ENCODE results near the gene CRYL1.

The CRYL1 gene

GRCh38 chr13:20525601-20526544 is at the start of gene CRYL1:
CRYL1 (minus strand) TSS chr13:20525857; CDS start chr13:20525794, 63 bp downstream.
- peak; percentile 98 for DNase-seq (ENCODE audit: low spot score)

GRCh38 chr13:20573636-20574035 is 48.0 kb upstream of the CRYL1 start:
- no peak for DNase-seq (ENCODE audit: low spot score)

DNA sequence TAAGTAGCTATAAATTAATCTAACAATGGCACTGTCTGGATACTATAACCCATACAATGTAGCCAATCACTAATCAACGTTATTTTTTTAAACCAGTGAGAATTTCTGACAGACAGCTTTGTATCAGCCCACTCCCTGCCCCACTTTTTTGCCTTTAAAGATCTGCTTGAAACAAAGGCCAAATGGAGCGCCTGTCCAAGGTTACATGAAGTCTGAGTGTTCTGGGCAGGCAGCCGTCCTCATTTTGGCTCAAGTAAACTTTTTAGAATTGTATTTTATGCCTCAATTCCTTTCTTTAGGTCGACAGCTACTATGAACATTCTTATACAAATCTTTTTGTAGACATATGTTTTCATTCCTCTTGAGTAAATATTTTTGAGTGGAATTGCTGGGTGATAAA is 47.5 kb upstream of the CRYL1 start:
- no peak for DNase-seq (ENCODE audit: low spot score)

DNA sequence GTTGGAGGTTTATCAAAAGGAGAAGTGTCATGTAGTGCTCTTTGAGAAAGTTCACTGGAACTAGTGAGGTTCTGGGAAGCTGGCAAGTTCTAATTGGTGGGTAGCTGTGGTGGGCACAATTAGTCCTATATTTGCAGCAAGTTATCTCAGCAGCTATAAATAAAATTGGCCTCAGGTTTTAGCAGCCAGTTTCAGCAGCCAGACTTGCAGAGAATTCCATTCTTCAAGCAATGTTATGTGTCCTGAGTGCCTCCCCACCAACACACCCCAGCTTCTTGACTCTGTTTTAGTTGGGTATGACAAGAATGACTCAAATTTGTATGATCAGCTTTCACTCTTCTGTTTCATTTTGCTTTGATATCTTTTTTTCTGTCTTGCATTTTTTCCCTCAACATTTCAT is 46.0 kb upstream of the CRYL1 start:
- DNase-seq (ENCODE audit: low spot score): no peak

GRCh38 chr13:20570517-20570916 is 44.9 kb upstream of the CRYL1 start:
- no peak for DNase-seq (ENCODE audit: low spot score)

GRCh38 chr13:20567881-20568528 is 42.3 kb upstream of the CRYL1 start:
- no peak for DNase-seq (ENCODE audit: low spot score)

DNA sequence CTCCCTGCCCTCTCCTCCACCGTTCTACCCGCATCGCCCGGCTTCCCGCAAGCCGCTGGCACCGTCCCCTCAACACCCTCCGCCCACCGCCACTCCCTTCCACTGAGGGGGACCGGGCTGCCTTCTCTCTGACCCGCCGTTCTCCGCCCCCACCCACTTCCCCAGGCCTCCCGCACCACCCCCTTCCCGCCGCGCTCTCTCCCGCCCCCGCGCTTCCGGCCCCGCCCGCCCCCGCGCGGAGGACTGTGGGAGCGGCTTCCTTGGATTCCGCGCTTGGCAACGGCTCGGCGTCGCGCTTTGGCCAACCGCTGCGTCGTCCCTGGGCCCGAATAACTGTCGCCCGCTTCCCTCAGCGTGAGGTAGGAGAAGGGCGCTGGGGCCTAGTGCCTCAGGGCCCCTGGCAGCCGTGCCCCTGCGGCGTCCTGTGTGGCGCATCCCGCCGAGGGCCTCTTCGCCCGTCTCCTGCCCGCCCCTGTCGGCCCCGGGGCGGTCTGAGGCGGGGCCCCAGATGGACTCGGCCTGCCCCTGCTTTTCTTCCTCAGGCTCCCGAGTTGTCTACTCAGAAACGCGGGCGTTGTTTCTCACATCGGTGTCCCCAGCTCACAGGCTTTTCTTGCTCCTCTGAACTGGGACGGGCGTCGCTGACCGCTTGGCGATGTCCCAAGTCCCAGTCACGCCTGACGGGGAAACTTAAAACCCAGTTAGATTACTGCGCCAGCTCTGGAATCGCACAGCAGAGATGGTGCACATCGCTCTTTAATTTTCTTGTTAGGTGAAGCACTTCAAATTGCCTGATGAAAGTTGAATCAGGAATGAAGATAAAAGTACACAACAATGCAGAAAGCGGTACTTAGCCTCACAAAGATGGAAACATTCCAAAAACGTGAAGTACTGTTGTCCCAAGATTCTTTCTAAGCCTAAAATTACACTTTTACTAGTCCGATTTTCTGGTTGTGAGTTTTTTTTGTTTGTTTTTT is 41.5 kb upstream of the CRYL1 start, which contains the start of gene IFT88:
Gene IFT88 (plus strand): TSS at position 260 of the 977 bp plus-strand sequence. CDS start 7,229 bp downstream, outside the sequence.
- DNase-seq (ENCODE audit: low spot score): peak; percentile 78

DNA sequence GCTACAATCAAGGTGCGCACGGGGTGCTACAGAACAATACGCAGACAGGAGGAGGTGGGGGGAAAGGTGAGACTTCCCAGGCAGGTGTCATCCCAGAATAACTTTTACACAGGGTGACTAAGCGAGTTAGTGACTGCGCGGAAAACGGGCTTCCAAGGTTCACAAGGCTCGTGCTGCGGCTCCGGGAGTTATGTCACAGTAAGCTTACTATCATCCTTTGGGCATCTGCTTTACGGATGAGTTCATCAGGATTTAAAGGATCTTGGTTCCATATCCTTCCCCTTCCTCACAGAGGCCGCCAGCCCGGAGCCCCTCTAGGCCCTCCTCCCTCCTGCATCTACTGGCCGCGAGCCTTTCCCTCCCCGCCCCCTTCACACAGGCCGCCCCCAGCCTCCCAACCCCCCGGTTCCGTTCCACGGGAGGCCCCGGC is 40.8 kb upstream of the CRYL1 start:
- DNase-seq (ENCODE audit: low spot score): peak; percentile 86

GRCh38 chr13:20565115-20565736 is 39.6 kb upstream of the CRYL1 start:
- no peak for DNase-seq (ENCODE audit: low spot score)

GRCh38 chr13:20561741-20562140 is 36.1 kb upstream of the CRYL1 start:
- no peak for DNase-seq (ENCODE audit: low spot score)

GRCh38 chr13:20559659-20560356 is 34.2 kb upstream of the CRYL1 start:
- no peak for DNase-seq (ENCODE audit: low spot score)

DNA sequence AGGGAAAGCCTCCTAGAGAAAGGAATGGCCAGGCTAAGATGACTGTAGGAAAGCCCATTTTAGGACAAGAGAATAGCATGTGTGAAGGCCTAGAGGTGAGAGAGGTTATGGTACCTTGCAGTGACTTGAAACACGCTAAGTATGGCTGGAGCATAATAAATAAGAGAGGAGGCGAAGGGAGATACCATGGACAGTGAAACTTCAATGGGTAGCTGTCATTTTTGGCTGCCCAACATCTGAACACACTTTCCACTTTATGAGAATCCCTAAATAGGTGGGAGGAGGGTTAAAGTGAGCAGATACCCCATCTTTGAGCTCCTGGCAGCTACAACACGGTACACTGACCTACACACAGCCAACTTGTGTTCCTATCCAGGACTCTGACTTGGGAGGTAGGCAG is 33.3 kb upstream of the CRYL1 start:
- DNase-seq (ENCODE audit: low spot score): no peak

GRCh38 chr13:20553311-20553710 is 27.7 kb upstream of the CRYL1 start:
- DNase-seq (ENCODE audit: low spot score): no peak

DNA sequence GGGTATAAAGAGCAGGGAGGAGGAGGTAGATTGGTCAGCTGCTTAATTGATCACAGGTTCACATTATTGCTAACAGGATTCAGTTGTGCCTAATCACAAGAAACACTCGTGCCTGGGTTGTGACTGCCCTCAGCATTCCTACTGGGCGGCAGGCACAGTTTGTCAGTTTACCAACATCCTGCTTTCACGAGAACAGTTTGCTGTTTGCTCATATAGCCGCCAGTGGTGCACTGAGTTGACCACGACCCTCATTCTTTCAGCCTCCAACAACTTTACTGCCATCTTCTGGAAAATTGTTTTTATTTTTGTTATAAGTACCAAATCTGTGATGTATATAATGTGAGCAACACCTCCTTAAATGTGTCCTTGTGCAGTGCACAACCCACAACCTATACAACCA is 25.1 kb upstream of the CRYL1 start:
- DNase-seq (ENCODE audit: low spot score): no peak

GRCh38 chr13:20547479-20547908 is 21.8 kb upstream of the CRYL1 start:
- DNase-seq (ENCODE audit: low spot score): no peak

DNA sequence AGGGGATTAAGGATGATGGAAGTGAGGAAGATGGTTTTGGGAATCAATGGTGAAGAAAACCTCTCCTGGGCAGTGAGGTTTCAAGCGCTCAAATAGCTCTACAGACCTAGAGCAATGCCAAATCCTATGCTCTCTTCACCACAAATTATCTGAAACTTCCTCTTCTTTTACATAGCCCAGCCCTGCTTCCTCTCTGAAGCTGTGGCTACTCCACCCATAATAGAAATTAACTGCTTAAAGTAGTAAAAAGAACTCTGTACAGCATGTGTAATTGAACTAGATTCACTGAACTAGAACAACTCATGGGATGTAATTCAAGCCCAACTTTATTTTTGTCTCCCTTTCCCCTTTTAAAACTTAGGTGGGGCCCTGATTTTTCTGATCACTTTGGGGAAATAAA is 20.9 kb upstream of the CRYL1 start:
- DNase-seq (ENCODE audit: low spot score): no peak

DNA sequence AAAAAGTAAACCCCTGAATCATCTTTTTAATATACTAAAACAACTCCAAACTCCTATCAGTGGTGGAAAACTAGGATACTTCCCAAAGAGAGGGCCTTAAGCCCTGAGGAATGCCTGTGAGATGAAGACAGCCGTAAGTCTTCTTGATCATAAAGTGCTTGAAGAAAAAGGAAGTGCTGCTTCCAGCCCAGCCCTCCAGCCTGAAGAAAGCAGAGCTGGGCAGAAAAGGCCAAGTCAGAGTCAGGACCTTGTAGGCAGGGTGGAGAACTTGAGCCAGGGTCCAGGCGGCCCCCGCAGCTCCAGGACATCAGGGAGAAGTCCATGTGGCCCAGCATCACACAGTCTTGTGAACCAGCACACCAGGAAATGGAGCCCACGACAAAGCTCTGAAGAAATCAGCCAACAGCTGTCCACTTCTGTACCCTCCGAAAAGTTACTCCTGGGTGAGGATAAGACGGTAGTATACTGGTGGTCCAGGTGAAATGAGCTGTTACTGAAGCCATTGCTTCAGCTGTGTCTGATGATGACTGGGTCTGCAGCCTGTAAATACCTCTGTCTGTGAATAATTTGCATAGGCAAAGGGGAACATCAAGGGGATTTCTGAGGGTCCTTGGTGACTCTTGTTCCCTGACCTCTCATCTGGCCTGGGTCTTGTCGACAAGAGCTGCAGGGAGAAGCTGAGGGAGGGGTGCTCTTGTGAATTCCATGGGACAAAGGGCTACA is 18.7 kb upstream of the CRYL1 start:
- no peak for DNase-seq (ENCODE audit: low spot score)

- no peak for DNase-seq (ENCODE audit: low spot score)
Observed at GRCh38 chr13:20536992-20537391, 11.3 kb upstream of the CRYL1 start.

DNA sequence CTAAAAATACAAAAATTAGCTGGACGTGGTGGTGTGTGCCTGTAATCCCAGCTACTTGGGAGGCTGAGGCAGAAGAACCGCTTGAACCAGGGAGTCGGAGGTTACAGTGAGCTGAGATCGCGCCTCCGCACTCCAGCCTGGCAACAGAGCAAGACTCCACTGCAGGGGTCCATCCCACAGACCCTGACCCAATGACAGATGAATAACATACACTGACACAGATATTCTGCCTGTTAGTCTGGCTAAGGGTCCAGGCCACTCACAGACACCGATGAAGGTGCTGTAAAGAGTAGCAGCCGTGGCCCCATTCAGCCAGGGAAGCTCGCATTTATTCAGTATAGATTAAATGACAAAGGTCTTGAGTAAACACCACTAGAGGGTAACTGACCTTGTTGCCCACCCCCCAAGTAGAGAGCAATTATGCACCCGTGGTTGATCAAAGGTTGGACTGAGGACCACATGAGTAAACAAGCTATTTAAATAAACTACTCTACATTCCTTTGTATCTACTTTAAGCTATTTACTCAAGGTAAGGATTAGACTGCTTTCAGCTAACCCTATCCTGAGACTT is 8.5 kb upstream of the CRYL1 start:
- no peak for DNase-seq (ENCODE audit: low spot score)

- no peak for DNase-seq (ENCODE audit: low spot score)
Observed at GRCh38 chr13:20528452-20528851, 2.8 kb upstream of the CRYL1 start.
